HUDEP-2 (cell line): ENCODE data around the gene BOC.

ENCODE experiments used
- DNase-seq, 76 experiments: peaks; one replicate each; lab custom pipeline; 2025; ENCODE audit not compliant: unreplicated experiment in 76 of 76; lab: John Stamatoyannopoulos, UW

BOC gene

DNA sequence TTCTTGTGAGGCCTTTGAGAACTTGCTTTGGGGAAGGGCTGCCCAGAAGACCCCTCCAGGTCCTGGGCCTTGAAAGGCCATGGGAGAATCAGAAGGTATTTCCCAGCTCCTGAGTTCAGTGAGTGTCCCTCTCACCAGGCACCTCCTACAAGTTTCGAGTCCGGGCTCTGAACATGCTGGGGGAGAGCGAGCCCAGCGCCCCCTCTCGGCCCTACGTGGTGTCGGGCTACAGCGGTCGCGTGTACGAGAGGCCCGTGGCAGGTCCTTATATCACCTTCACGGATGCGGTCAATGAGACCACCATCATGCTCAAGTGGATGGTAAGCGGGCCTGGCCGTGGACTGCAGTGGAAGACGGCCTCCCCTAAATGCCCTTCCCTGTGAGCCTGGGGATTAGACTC, 68.3 kb downstream of the BOC start:
- DNase-seq, result no peak

DNA sequence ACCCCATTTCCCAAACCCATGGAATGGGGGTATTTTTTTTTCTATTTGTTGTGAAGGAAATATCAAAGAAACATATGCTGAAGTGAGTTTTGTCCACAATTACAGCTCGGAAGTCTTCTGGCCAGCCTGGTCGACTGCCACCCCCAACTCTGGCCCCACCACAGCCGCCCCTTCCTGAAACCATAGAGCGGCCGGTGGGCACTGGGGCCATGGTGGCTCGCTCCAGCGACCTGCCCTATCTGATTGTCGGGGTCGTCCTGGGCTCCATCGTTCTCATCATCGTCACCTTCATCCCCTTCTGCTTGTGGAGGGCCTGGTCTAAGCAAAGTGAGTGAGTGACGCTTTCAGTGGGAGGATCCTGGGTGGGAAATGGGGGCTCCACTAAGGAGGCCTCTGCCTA, 71.9 kb downstream of the BOC start:
- no peak for DNase-seq

DNA sequence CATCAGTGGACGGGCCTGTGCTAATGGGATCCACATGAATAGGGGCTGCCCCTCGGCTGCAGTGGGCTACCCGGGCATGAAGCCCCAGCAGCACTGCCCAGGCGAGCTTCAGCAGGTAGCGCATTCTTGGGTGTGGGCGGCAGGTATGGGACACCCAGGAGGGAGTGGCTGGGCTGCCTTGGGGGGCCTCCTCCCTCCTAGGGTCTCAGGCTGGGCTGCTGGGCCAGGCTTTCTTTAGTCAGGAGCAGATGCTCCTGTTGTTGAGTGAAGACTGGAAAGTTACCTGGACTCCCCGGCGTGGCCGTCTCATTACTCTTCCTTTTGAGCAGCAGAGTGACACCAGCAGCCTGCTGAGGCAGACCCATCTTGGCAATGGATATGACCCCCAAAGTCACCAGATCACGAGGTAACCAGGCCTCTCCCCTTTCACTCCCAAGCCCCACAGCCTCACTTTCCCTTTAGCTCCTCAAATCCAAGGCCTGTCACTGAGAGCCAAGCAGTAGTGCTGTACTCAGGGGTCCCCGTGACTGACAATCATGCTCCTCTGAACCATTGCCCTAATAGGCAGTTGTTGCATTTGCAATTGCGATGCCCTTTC, 73.2 kb downstream of the BOC start:
- no peak for DNase-seq

DNA sequence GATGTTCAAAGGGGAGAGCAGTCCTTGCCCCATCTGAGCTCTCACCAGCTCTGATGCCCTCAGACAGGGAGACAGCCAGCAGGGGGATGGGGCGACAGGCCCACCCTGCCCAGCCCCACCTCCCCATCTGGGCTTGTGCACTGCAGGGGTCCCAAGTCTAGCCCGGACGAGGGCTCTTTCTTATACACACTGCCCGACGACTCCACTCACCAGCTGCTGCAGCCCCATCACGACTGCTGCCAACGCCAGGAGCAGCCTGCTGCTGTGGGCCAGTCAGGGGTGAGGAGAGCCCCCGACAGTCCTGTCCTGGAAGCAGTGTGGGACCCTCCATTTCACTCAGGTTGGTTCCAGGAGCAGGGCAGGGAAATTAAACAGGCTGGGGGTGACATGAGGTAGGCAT, 73.9 kb downstream of the BOC start:
- DNase-seq, result no peak

DNA sequence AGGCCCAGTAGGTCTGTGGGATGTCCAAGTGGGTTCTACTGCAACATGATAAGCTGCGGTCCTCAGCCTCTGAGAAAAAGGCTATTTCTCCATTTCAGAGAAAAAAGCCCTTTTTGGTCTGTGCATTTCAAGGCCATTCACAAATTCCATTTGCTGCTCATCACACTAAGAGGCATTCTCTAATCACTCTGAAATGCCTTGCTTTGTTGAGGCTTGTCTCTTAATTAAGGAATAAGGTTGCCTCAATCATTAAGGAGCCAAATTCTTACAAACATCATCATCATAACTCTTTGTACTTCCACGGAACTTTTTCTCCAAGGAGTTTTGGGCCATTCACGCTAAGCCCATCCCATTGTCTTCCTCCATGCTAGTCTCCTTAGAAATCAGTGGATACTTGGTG, 74.4 kb downstream of the BOC start:
- DNase-seq, result peak in 1 of 76 experiments; percentile 28

DNA sequence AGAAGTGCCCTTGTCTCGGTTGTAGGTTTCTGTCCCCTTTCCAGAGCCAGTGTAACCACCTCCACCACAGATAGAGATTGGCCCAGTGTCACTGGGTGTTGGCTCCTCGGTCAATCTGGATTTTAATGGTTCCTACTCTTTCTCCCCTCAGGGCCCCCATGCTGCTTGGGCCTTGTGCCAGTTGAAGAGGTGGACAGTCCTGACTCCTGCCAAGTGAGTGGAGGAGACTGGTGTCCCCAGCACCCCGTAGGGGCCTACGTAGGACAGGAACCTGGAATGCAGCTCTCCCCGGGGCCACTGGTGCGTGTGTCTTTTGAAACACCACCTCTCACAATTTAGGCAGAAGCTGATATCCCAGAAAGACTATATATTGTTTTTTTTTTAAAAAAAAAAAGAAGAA, 75.2 kb downstream of the BOC start:
- peak in 4 of 76 experiments; percentile 3 to 17 (median 11) for DNase-seq

DNA sequence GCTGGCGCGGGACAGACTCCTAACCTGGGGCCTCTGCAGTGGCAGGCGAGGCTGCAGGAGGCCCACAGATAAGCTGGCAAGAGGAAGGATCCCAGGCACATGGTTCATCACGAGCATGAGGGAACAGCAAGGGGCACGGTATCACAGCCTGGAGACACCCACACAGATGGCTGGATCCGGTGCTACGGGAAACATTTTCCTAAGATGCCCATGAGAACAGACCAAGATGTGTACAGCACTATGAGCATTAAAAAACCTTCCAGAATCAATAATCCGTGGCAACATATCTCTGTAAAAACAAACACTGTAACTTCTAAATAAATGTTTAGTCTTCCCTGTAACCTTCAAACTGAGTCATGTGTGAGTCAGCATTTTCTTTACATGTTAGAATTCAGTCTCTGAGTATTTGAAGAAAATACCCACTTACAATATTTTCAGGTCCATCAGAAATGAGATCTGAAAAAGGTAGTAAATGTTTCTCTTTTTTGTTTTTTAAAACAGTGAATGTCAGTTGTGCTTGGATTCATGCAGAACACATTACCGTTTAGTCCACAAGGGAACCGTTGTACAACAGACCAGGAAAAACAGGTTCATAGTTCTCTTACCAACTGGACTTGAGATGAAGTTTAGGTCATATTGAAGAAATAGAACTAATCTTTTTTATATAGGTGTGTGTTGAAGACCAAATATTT, 75.9 kb downstream of the BOC start:
- DNase-seq, result peak in 73 of 76 experiments; percentile 16 to 83 (median 55)

DNA sequence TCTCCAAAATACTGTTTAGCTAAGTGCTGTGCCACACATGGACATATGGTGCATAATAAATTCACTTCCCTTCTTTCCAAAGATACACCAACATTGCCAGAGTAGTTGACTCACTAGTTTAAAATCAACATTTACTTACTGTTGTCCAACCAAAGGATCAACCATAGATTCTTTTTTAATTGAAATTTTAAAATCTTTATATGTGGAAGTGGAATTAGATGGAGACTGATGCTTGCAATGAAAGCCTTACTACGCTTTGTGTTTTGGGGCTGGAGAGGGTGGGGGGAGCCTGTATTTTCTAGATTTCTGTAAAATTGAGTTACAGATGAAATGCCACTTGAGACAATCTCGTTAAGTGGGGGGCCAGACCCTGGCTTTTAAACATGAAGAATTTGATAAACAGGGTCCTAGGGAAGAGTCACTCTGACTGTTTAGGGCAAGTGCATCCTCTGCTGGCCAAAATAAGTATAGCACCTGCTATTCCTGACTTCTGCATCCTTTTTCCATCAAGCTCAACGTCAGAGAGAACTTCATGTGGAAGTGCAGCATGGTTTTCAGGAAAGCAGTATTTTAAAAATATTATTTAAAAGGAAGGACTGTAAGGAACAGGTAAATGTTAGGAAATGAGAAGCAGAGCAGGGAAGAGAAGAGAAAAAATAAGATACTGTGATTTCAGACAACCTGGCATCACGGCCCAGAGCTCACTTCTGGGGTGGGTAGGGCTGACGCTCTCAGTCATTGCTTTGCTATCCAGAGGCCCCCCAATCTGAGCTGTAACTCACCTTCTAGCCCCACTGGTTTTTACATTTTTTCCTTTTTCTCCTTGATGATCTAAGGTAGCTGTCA, 76.7 kb downstream of the BOC start:
- peak in 43 of 76 experiments; percentile 2 to 58 (median 33) for DNase-seq

DNA sequence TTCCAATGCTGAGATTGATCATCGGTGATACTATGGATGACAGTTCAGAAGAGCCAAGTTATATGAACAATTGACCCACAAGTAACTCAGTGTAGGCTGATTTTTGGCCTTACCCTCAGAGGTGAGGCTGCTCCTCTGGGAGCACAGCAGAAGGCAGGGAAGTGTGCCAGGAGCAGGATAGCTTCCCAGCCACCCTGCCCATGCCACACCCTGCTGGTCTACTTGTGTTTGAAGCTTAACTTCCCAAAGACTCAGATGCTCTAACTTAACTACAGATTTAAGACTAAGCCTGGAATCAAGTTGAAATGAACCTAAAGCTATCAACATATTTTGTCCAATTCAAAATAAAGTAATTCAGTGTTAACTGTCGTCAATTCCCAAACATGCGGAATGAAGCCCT, 77.5 kb downstream of the BOC start:
- no peak for DNase-seq

DNA sequence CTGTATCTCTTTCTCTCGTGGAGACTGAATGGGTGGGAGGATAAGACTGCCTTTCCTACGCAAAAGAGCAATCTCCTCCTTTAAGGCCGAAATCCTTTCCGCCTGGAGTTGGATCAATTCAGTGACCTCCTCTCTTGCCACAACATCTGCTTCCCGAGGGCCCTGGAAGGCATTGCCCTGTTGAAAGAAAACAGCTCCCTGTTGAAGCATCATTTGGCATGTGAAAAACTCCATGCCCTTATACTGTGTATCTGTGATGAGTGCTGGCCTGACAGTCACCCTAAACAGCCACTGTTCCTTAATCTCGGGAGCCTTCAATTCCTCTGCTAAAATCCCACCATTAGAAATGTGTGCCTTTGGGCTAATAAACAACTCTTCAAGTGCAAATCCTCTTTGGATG, 80.2 kb downstream of the BOC start:
- no peak for DNase-seq

DNA sequence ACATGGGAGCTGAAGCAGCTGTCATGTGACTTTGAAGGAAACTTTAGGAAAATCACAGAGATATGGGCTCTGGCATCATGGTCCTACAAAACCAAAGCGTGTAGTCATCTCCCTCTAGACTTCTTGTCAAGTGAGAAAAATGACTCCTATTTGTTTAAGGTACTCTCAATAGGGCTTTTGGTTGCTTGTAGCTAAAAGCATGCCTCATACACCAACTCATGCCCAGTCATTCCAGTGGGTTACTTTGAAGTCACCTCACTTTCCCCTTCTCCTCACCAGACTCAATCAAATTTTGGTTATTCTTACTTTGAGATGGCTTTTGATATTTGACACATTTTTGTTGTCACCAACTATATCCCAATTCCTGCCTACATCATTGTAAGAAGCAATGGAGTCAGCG, 81.6 kb downstream of the BOC start:
- DNase-seq, result no peak

DNA sequence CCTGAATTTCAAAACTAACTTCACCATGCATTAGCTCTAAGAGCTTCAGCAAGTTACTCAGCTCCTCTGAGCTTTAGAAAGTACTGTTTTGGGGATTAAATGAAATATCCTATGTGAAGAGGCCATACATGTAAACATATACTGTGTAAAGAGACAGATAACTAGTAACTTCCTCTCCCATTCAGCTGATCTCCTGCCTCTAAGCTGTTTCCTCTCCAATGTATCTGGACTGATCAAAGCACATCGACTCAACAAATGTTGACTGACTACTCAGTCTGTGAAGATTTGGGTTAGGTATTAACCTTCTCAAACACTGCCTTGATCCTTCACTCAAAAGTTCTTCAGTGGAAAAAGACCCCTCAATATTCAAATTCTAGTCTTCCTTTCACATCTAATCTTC, 82.0 kb downstream of the BOC start:
- no peak for DNase-seq

DNA sequence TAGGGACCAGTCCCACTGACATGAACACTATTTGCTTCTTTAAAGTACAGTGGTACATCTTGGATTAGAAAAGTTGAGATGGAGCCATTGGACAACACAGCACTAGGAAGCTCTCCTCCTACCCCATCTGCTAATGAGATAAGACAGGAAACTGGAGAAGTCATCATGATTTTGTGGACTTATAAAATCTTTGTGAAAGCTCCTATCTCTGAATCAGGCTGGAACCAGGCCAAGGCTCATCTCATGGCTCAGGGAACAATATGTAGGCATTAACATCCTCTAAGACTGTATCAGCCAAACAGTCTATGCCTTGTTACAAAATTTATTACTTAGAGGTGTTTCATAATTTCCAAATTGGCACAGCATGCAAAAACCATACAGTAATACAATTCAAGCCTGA, 84.1 kb downstream of the BOC start:
- DNase-seq, result peak in 1 of 76 experiments; percentile 5

DNA sequence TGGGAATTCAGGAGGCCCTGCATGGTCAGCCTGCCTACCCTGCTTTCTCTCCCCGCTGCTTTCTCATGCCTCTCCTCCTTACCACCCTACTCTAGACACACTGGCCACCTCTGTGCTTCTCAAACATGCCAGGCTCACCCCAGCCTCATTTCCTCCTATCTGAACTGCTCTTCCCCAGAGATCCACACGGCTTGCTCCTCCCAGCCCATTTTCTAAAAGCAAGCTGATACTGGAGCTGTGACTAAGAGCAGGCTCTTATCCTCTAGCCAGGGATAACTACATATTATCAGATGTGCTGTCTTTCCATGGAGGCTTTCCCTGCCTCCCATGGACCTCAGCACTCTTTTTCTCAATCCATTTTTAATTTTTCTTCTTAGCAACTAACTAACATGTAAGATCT, 85.9 kb downstream of the BOC start:
- DNase-seq, result no peak

DNA sequence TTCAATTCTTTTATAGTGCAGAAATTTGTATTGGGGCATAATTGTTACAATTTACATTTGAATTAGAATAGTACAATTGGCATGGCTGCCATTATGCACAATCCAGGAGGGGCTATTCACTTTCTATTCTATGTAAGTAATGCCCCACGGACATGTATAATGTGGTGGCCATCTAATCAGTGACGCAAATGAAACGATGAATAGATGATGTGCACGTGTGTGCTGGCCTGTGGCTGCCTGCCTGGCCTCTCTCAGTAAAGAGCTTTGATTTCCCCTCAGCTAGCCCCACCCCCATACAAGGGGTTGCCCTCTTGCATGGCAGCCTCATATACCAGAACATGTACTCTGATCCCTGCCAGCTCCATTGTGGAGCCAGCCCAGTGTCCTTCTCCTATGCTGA, 86.5 kb downstream of the BOC start:
- DNase-seq, result no peak

DNA sequence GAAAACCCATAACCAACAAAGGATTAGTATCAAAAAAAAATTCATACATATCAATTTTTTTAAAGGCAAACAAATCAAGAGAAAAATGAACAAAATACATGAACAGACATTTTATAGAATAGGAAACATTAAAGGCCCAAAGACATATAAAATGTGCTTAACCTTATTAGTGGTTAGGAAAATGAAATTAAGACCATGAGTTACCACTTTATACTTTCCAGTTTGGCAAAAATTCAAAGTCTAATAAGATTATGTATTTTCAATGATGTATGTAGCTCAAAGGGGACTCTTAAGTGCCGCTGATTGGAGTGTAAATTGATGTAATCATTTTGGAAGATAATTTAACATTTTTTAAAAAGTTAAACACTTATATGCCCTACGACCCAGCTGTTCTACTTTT, 89.2 kb downstream of the BOC start:
- DNase-seq, result no peak

DNA sequence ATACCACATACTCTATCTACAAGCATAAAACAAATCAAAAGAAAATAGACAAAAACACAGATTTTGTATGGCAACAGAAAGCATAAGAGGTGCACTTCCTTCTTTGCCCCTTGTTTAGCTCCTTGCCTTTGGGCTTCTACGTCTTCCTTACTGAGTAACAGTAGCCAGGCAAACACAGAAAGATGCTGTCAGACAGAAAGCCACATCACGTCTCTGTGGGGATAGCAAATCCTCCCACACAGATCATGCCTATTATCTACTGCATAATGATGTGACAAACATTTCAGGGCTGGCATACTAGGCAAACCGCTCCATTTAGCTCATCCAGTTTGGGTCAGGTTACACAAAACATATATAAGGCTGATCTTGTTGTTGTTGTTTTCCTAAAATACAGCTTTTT, 92.7 kb downstream of the BOC start:
- DNase-seq, result no peak

DNA sequence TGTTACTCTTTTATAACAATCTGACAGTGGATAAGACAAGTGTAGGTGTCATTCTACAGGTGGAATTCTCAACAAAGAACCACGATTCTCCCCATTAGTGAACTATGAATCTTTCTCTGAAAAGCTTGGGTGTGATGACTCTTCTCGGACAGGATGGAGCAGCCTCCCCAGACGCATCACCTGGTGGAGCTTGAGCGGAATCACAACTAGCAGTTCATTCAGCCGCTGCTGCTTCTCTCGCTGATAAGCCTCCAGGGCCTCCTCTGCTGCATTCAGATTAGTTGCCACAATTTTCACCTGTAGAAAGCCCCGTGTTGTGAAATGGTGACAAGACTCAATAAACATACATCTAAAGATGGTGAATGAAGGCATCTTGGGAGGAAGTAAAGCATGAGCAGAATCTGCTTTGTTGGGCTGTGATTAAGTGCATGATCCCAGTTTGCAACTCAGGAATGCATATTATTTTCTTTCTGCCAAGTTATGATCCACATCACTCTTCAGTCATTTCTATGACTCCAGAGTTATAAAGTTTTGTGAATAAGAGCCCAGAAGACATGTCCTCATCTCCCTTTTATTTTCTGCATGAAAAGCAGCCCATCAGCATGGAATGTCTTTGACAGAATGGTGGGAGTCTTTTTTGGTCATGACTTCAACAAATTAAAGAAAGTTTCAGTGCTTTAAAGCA, 93.6 kb downstream of the BOC start:
- DNase-seq, result no peak

DNA sequence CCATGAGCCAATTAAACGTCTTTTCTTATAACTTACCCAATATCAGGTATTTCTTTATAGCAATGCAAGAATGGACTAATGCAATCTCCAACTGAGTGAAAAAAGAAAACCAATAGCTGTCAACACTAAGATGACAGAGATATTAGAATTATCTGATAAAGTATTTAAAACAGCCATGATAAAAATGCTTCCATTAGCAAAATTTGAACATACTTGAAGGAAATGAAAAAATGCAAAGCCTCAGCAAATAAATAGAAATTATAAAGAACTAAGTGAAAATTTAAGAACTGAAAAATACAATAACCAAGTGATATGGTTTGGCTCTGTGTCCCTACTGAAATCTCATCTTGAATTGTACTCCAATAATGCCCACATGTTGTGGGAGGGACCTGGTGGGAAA, 99.6 kb downstream of the BOC start:
- no peak for DNase-seq

DNA sequence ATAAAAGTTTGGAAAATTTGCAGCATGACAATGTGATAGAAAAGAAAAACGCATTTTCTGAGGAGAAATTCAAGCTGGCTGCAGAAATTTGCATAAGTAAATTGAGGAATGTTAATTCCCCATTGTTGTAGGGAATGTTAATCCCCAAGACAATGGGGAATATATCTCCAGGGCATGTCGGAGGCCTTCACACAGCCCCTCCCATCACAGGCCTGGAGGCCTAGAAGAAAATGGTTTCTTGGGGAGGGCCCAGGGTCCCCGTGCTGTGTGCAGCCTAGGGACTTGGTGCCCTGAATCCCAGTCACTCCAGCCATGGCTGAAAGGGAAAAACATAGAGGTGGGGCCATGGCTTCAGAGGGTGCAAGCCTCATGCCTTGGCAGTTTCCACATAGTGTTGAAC, 101.1 kb downstream of the BOC start:
- no peak for DNase-seq

DNA sequence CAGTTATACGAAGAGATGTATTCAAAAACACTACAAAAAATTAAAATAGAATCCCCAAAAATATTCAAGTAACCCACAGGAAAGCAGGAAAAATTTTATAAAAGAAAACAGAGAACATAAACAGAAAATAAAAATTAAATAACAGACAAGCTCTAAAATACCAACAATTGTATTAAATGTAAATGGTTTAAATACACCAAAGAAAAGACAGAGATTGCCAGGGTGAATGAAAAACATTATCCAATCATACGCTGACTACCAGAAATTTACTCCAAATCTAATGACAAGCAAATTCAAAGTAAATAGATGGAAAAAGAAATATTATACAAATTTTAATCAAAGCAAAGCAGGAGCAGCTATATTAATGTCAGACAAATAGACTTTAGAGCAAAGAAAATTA, 103.6 kb downstream of the BOC start:
- DNase-seq, result no peak
